Measurements from ENCODE around the gene LGALSL. TPM values are rescaled to one million over a fixed set of nuclear protein-coding genes. Genes with fewer than 3 reads are reported as not detected.

The LGALSL gene
- polyA plus RNA-seq, 1 donor (not counting 4 experiments of a cell fraction or from before 2014, with no cell fraction given) = 55.4 TPM

GRCh38 chr2:64482765-64483504, 29.0 kb downstream of the LGALSL start:
- Histone ChIP-seq H3K4me3 (ENCODE audit: control insufficient read depth in 2 of 3, extremely low read depth in 1 of 3, insufficient read depth in 2 of 3, low read depth in 1 of 3, low read length in 3 of 3) (no peak overlapping the region), H3K4me1 (ENCODE audit: control insufficient read depth, extremely low read depth, insufficient read depth, low read length) (peaks cover 41% of the 10 kb centered on the region), H3K9me3 (ENCODE audit: control insufficient read depth, low read depth, low read length) (no peaks in the 10 kb centered on the region), H3K27ac (ENCODE audit: control insufficient read depth, insufficient read depth, low read length) (peak overlapping the region; percentile 16), H4K20me1 (ENCODE audit: control insufficient read depth, extremely low read depth, insufficient read depth, low read length) (no peaks in the 10 kb centered on the region), H2AFZ (ENCODE audit: control insufficient read depth, low read length) (no peak overlapping the region), H3K36me3 (ENCODE audit: control insufficient read depth in 2 of 2, extremely low read depth in 1 of 2, insufficient read depth in 2 of 2, low read length in 2 of 2) (no peaks in the 10 kb centered on the region), H3K79me2 (ENCODE audit: control insufficient read depth, insufficient read depth, low read length) (no peaks in the 10 kb centered on the region), H3K27me3 (ENCODE audit: control insufficient read depth, extremely low read depth, insufficient read depth, low read length) (no peaks in the 10 kb centered on the region), H3K4me2 (ENCODE audit: control insufficient read depth, extremely low read depth, insufficient read depth, low read depth, low read length) (peak overlapping the region; percentile 8), H3K9me1 (ENCODE audit: control insufficient read depth, extremely low read depth, insufficient read depth, low read length) (no peaks in the 10 kb centered on the region), H3K9ac (ENCODE audit: control insufficient read depth, extremely low read depth, insufficient read depth, low read length) (no peak overlapping the region)
- FAIRE-seq = peak; percentile 75
- TF ChIP-seq EZH2 (IDR thresholded peaks at IDR 0.05; ENCODE audit: low read length) = no peak
- TF ChIP-seq, protein P1, sequence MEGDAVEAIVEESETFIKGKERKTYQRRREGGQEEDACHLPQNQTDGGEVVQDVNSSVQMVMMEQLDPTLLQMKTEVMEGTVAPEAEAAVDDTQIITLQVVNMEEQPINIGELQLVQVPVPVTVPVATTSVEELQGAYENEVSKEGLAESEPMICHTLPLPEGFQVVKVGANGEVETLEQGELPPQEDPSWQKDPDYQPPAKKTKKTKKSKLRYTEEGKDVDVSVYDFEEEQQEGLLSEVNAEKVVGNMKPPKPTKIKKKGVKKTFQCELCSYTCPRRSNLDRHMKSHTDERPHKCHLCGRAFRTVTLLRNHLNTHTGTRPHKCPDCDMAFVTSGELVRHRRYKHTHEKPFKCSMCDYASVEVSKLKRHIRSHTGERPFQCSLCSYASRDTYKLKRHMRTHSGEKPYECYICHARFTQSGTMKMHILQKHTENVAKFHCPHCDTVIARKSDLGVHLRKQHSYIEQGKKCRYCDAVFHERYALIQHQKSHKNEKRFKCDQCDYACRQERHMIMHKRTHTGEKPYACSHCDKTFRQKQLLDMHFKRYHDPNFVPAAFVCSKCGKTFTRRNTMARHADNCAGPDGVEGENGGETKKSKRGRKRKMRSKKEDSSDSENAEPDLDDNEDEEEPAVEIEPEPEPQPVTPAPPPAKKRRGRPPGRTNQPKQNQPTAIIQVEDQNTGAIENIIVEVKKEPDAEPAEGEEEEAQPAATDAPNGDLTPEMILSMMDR (optimal IDR thresholded peaks at IDR 0.05 in 1 of 3, IDR thresholded peaks at IDR 0.05 in 1 of 3, conservative IDR thresholded peaks at IDR 0.05 in 1 of 3; ENCODE audit: extremely low read depth in 1 of 3, insufficient read depth in 2 of 3, low read length in 3 of 3) = peak in 1 of 3 experiments; percentile 26
- dilution Hi-C loops (cut with MboI; ENCODE audit: extremely low pct_ligation_motif_present, low sequenced_read_pairs) = no loop called here
- no peak for DNase-seq (ENCODE audit: low read depth, low spot score)

DNA sequence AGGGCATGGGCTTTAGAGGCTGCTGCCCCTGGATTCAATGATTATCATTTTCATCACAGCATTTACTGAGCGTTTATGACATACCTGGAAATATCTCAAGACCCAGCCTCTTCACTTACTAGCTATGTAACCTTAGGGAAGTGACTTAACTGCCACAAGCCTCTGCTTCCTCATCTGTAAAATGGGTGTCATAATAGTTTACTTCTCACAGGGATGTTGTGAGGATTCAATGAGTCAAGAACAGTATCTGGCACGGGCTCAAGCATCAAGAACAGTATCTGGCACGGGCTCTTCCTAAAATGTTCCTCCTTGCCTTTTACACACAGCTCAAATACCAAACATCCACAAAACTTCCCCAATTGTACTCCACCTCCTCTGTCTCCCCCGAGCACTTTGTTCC, 31.4 kb downstream of the LGALSL start:
- dilution Hi-C loops (cut with MboI; ENCODE audit: extremely low pct_ligation_motif_present, low sequenced_read_pairs) = no loop called here
- FAIRE-seq (peak; percentile 29), DNase-seq (ENCODE audit: low read depth, low spot score) (no peak)

More for the DNA sequence above, 31.4 kb downstream of the LGALSL start:
- Histone ChIP-seq H3K36me3 (ENCODE audit: control insufficient read depth in 2 of 2, extremely low read depth in 1 of 2, insufficient read depth in 2 of 2, low read length in 2 of 2) (no peaks in the 10 kb centered on the region), H3K4me2 (ENCODE audit: control insufficient read depth, extremely low read depth, insufficient read depth, low read depth, low read length) (peak overlapping the region; percentile 44), H2AFZ (ENCODE audit: control insufficient read depth, low read length) (no peak overlapping the region), H3K9me3 (ENCODE audit: control insufficient read depth, low read depth, low read length) (no peaks in the 10 kb centered on the region), H3K9ac (ENCODE audit: control insufficient read depth, extremely low read depth, insufficient read depth, low read length) (peak overlapping the region; percentile 35), H3K9me1 (ENCODE audit: control insufficient read depth, extremely low read depth, insufficient read depth, low read length) (no peaks in the 10 kb centered on the region), H3K4me3 (ENCODE audit: control insufficient read depth in 2 of 3, extremely low read depth in 1 of 3, insufficient read depth in 2 of 3, low read depth in 1 of 3, low read length in 3 of 3) (no peak overlapping the region), H3K79me2 (ENCODE audit: control insufficient read depth, insufficient read depth, low read length) (no peaks in the 10 kb centered on the region), H3K4me1 (ENCODE audit: control insufficient read depth, extremely low read depth, insufficient read depth, low read length) (peaks cover 31% of the 10 kb centered on the region), H4K20me1 (ENCODE audit: control insufficient read depth, extremely low read depth, insufficient read depth, low read length) (no peaks in the 10 kb centered on the region), H3K27me3 (ENCODE audit: control insufficient read depth, extremely low read depth, insufficient read depth, low read length) (no peaks in the 10 kb centered on the region), H3K27ac (ENCODE audit: control insufficient read depth, insufficient read depth, low read length) (peak overlapping the region; percentile 16)
- no peak for TF ChIP-seq EZH2 (IDR thresholded peaks at IDR 0.05; ENCODE audit: low read length)
- TF ChIP-seq, protein P1 (optimal IDR thresholded peaks at IDR 0.05 in 1 of 3, IDR thresholded peaks at IDR 0.05 in 1 of 3, conservative IDR thresholded peaks at IDR 0.05 in 1 of 3; ENCODE audit: extremely low read depth in 1 of 3, insufficient read depth in 2 of 3, low read length in 3 of 3) = no peak
